GM21737 (cell line): Measurements from ENCODE around the gene NT5C3A.
A peak's percentile ranks its signal among the peaks of the same experiment; 100 is the strongest.
"Not testable (repeated sequence)": the region's sequence is repeated elsewhere in the genome, so short reads cannot be mapped to it uniquely, and the experiment has no call there.

Experiments
- ATAC-seq: cut with Tn5 transposase; IDR thresholded peaks from one replicate; pipeline ENCODE4 v1.9.1; 2021; ENCODE audit warnings: mild to moderate bottlenecking, moderate library complexity; ENCODE audit not compliant: unreplicated experiment

The NT5C3A gene

GRCh38 chr7:33043501-33044400, 18.8 kb downstream of the NT5C3A start:
- no peak for ATAC-seq

GRCh38 chr7:33041631-33042428, 20.7 kb downstream of the NT5C3A start:
- no peak for ATAC-seq

- peak; percentile 93 for ATAC-seq
Observed at GRCh38 chr7:33040803-33041516, 21.6 kb downstream of the NT5C3A start.

GRCh38 chr7:33039903-33040292, 22.7 kb downstream of the NT5C3A start:
- no peak for ATAC-seq

- ATAC-seq: no peak
Observed at GRCh38 chr7:33039257-33039902, 23.2 kb downstream of the NT5C3A start.

- ATAC-seq: no peak
Observed at GRCh38 chr7:33038639-33039038, 23.9 kb downstream of the NT5C3A start.

GRCh38 chr7:33035776-33036175, 26.8 kb downstream of the NT5C3A start:
- ATAC-seq: no peak

- no peak for ATAC-seq
Observed at GRCh38 chr7:33024189-33024757, 38.3 kb downstream of the NT5C3A start.

- ATAC-seq: no peak
Observed at GRCh38 chr7:33012364-33012763, 50.2 kb downstream of the NT5C3A start.

- no peak for ATAC-seq
Observed at GRCh38 chr7:33009734-33010133, 52.8 kb downstream of the NT5C3A start.

- ATAC-seq: not testable (repeated sequence)
Observed at GRCh38 chr7:33005690-33006089, 56.9 kb downstream of the NT5C3A start.

- ATAC-seq: not testable (repeated sequence)
Observed at GRCh38 chr7:33005193-33005592, 57.4 kb downstream of the NT5C3A start.

- ATAC-seq: not testable (repeated sequence)
Observed at GRCh38 chr7:33004104-33004616, 58.4 kb downstream of the NT5C3A start.

- ATAC-seq: not testable (repeated sequence)
Observed at GRCh38 chr7:33003111-33003510, 59.5 kb downstream of the NT5C3A start.

- ATAC-seq: not testable (repeated sequence)
Observed at GRCh38 chr7:32999380-32999779, 63.2 kb downstream of the NT5C3A start.

GRCh38 chr7:32998361-32999171, 64.0 kb downstream of the NT5C3A start:
- ATAC-seq: peak; percentile 72

GRCh38 chr7:32997956-32998355, 64.6 kb downstream of the NT5C3A start:
- not testable (repeated sequence) for ATAC-seq

- not testable (repeated sequence) for ATAC-seq
Observed at GRCh38 chr7:32992750-32993149, 69.8 kb downstream of the NT5C3A start.
